Germinal center (tissue), 1 donor: ENCODE data around the gene TMEM250.
A peak's percentile ranks its signal among the peaks of the same experiment; 100 is the strongest.
"Not testable (repeated sequence)": the region's sequence is repeated elsewhere in the genome, so short reads cannot be mapped to it uniquely, and the experiment has no call there.

Experiments
- DNase-seq: peaks from one replicate; pipeline ENCODE4 v3.0.0; 2012; ENCODE audit warnings: mixed read lengths, low spot score

The TMEM250 gene

GRCh38 chr9:136110082-136111061 is 8.3 kb downstream of the TMEM250 start:
- DNase-seq: no peak

GRCh38 chr9:136109351-136110081 is 9.2 kb downstream of the TMEM250 start:
- DNase-seq: peak; percentile 75

GRCh38 chr9:136108648-136109266 is 9.9 kb downstream of the TMEM250 start:
- DNase-seq: no peak

GRCh38 chr9:136107953-136108647 is 10.6 kb downstream of the TMEM250 start:
- DNase-seq: no peak

GRCh38 chr9:136107155-136107952 is 11.3 kb downstream of the TMEM250 start:
- no peak for DNase-seq

- no peak for DNase-seq
Observed at GRCh38 chr9:136105398-136106135, 13.1 kb downstream of the TMEM250 start.

- DNase-seq: no peak
Observed at GRCh38 chr9:136104916-136105315, 13.8 kb downstream of the TMEM250 start.

GRCh38 chr9:136104488-136104800 is 14.2 kb downstream of the TMEM250 start:
- DNase-seq: no peak

- DNase-seq: no peak
Observed at GRCh38 chr9:136103651-136104487, 14.8 kb downstream of the TMEM250 start.

- DNase-seq: not testable (repeated sequence)
Observed at GRCh38 chr9:136101615-136102074, 17.0 kb downstream of the TMEM250 start.

GRCh38 chr9:136100700-136101614 is 17.7 kb downstream of the TMEM250 start:
- no peak for DNase-seq

GRCh38 chr9:136099542-136099941 is 19.1 kb downstream of the TMEM250 start:
- no peak for DNase-seq

GRCh38 chr9:136098844-136099243 is 19.8 kb downstream of the TMEM250 start:
- no peak for DNase-seq

GRCh38 chr9:136098210-136098609 is 20.5 kb downstream of the TMEM250 start:
- DNase-seq: no peak

GRCh38 chr9:136096505-136097001 is 22.1 kb downstream of the TMEM250 start:
- DNase-seq: no peak

- DNase-seq: no peak
Observed at GRCh38 chr9:136095070-136096058, 23.3 kb downstream of the TMEM250 start, which contains the start of gene NACC2. Gene NACC2 (minus strand): TSS chr9:136095289. CDS start chr9:136050521, 44,768 bp downstream.
